Islet of Langerhans (tissue), 1 donor: ENCODE results near the gene YEATS2.
"Not testable (repeated sequence)": the region's sequence is repeated elsewhere in the genome, so short reads cannot be mapped to it uniquely, and the experiment has no call there.

ENCODE experiments used
- FAIRE-seq: peaks from one replicate; lab custom pipeline; 2011; peaks lifted over from hg19 to GRCh38; lab: Jason Lieb, UNC

Gene YEATS2

DNA sequence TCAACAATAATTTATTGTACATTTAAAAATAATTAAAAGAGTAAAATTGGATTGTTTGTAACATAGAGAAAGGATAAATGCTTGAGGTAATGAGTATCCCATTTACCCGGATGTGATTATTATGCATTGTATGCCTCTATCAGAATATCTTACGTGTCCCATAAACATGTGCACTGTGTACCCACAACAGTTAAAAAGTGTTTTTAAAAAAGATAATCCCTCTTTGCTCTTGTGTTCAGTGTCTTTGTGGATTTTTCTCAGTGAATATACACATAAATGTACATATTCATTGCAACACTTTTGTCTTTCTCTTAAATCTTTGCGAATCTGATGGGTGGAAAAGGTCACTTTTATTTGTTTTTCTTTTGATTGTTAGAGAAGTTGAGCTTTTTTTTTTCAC is 20.4 kb downstream of the YEATS2 start:
- FAIRE-seq: no peak

- no peak for FAIRE-seq
Observed at GRCh38 chr3:183725387-183725786, 27.8 kb downstream of the YEATS2 start.

- no peak for FAIRE-seq
Observed at GRCh38 chr3:183728204-183728603, 30.6 kb downstream of the YEATS2 start.

DNA sequence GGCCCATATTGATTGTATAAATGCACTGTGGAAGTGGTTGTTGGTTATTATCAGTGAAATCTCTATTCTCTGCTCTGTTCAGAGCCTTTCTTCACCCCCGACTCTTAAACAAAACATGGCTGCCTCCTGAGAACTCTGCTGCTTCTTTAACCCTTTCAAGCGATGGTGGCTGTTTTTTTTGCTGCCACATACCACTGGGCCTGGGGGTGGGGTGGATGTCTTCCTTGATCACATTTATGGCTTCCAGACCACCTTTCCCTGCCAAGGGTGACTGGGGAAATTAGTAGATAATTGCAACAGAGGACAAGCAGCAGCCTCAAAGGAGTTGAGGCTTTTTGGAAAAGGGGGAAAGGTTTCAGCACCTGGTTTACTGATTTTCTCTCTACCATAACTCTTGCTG is 32.8 kb downstream of the YEATS2 start:
- no peak for FAIRE-seq

- no peak for FAIRE-seq
Observed at GRCh38 chr3:183731611-183732010, 34.0 kb downstream of the YEATS2 start.

DNA sequence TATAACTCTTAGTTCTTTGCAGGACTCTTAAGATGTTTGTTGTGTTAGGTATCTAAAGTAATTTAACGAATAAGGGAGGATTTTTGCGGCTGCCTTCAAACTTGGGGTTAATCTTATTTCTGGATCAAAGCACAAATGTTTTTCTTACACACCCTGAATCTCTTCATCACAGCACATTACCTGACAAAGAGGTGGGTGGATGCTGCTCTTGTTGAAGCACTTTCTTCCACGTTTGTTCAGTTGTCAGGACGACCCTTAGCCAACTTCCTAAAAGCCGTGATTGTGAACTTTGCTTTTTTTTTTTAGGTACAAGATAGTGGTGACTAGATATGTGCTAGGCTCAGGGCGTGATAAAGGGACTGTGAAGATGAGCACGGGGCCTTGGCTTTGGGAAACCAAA is 36.0 kb downstream of the YEATS2 start:
- no peak for FAIRE-seq

DNA sequence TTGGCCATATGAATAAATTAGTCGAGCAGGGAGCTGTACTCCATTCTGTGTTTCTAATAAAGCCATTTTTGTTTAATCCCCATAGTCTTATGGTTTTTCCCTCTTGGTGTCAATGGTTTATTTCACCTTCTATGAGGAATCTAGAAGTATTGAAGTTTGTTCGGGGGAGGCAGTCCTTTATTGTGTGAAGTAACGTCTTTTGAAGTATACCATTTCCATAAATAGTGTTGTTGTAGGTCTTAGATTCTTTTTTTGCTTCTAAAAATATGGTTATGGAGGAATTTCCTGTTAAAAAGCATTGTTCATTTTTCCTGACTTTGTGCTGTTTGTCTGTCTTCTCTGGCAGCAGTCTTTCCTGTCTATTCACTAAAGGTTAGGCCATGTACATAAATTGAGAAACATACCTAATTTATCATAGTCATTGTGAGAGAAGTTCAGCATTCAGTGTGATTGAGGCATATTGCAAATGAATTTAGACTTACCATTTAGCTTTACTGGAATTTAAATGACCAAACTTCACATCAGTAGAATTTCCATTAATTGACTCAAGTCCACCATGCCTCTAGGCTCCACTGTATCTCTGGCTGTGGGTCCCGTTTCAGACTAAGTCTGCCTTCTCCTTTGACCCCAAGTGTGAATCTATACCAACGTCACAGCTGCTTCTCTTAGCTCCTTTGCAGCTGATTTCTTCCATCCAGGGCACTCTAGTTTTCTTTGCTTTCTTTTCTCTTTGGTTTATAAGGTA is 37.3 kb downstream of the YEATS2 start:
- FAIRE-seq: no peak

- no peak for FAIRE-seq
Observed at GRCh38 chr3:183737116-183737515, 39.5 kb downstream of the YEATS2 start.

DNA sequence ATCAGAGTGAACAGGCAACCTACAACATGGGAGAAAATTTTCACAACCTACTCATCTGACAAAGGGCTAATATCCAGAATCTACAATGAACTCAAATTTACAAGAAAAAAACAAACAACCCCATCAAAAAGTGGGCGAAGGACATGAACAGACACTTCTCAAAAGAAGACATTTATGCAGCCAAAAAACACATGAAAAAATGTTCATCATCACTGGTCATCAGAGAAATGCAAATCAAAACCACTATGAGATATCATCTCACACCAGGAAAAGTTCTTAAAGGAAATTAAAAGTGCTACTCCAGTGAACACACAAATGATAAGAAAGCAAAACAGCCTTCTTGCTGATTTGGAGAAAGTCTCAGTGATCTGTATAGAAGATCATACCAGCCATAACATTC is 42.6 kb downstream of the YEATS2 start:
- FAIRE-seq: not testable (repeated sequence)

DNA sequence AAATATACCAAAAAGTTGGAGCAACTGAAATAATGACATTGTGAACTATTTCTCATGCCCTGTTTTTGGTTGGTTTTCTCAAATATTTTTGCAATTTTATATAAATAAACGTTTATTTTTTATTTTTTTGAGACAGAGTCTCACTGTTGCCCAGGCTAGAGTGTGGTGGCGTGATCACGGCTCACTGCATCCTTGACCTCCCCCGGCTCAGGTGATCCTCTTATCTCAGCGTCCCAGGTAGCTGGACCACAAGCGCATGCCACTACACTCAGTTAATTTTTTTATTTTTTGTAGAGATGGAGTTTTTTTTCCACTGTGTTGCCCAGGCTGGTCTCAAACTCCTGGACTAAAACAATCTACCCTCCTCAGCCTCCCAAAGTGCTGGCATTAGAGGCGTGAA is 45.6 kb downstream of the YEATS2 start:
- FAIRE-seq: no peak

GRCh38 chr3:183745300-183746098 is 47.9 kb downstream of the YEATS2 start:
- no peak for FAIRE-seq

- no peak for FAIRE-seq
Observed at GRCh38 chr3:183754052-183754451, 56.5 kb downstream of the YEATS2 start.

DNA sequence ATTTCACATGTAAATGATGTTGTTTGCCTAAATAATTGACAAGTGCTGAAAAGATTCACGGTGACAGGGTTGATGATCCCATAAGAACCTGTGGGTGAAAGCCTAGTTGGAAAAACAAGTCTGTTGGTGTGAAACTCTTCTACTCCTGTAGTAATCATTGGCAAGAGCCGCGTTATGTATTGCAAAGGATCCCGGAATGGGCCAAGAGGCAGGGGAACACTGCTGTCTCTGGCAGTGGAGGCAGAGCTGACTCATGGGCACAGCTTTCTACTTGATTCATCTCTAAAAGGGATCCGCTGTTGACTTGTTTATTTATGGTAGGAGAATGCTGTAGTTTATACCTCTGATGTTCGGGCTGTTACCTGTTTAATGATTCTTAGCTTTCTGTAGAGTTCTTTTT is 64.7 kb downstream of the YEATS2 start:
- no peak for FAIRE-seq

GRCh38 chr3:183764847-183765731 is 67.5 kb downstream of the YEATS2 start:
- no peak for FAIRE-seq

- no peak for FAIRE-seq
Observed at GRCh38 chr3:183766107-183766506, 68.5 kb downstream of the YEATS2 start.

DNA sequence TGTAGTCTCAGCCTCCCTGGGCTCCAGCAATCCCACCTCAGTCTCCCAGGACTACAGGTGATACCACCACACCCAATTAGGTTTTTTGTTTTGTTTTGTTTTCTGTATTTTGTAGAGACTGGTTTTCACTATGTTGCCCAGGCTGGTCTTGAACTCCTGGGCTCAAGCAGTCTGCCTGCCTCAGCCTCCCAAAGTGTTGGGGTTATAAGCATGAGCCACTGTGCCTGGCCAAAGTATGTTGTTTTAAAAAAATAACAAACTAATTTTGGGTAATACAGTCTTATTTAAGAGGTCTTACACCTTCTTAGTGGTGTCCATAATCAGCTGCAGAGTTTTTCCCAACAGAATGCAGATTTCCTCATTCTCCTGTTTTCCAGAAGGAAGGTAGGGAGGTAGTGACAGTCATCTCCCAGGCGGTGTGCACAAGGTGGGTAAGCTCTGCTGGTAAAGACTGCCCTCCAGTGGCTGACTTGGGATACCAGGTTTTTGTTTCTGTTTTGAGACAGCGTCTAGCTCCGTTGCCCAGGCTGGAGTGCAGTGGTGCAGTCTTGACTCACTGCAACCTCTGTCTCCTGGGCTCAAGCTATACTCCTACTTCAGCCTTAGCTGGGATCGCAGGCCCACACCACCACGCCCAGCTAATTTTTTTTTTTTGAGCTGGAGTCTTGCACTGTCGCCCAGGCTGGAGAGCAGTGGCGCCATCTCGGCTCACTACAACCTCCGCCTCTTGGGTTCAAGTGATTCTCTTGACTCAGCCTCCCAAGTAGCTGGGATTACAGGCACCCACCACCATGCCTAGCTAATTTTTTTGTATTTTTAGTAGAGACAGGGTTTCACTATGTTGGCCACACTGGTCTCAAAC is 69.4 kb downstream of the YEATS2 start:
- FAIRE-seq: no peak

GRCh38 chr3:183768114-183768513 is 70.5 kb downstream of the YEATS2 start:
- FAIRE-seq: no peak

- no peak for FAIRE-seq
Observed at GRCh38 chr3:183769453-183769852, 71.9 kb downstream of the YEATS2 start.

DNA sequence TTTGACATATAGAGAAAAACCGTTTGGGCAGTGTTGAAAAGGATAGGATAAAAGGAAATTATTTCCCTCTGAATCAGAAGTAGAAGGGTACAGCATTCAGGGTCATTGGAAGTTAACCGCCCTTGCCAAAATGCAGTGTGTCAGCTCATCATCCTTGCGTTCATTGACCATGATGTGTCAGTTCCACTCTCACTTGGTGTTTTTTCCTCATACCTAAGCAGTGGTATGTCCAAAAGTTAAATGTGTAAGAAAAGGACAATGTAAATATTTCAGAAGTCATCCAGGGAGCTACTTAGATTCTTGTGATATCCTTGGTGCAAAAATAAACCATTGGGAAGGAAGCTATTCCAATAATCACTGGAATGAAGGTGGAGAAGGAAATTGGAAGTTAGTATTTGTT is 77.0 kb downstream of the YEATS2 start:
- FAIRE-seq: no peak

DNA sequence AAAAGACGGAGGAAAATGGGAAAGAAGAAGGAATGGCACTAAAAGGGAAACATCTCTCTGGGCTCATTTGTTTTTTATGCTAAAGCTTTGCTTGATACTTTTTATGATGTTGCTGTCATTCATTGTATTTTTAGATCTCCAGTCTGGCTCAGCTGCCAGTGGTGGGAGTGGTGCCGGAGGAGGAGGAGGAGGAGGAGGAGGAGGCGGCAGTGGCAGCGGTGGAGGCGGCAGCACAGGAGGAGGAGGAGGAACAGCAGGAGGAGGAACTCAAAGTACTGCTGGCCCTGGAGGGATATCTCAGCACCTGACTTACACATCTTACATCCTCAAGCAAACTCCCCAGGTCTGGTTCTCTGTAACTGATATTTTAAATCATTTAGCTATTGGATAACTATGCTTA is 78.2 kb downstream of the YEATS2 start:
- FAIRE-seq: no peak

- FAIRE-seq: not testable (repeated sequence)
Observed at GRCh38 chr3:183776451-183776850, 78.9 kb downstream of the YEATS2 start.
